Gastroesophageal sphincter (tissue), 3 donors: ENCODE measurements around the gene KRTAP10-12.

Experiments
- CTCF ChIP-seq, 4 experiments: fragments of 200-600 bp in 2 of 4; fragments of 450-650 bp in 2 of 4; sonication (generic) in 1 of 4; IDR thresholded peaks; one replicate each; pipeline ENCODE4 v1.5.1; 2017 to 2019; ENCODE audit warnings: antibody characterized with exemption in 4 of 4, mild to moderate bottlenecking in 2 of 4, moderate library complexity in 2 of 4
- EP300 ChIP-seq: sonication (generic); formaldehyde crosslinking; IDR thresholded peaks from one replicate; pipeline ENCODE4 v1.6.1; 2017; ENCODE audit warnings: antibody characterized with exemption, mild to moderate bottlenecking
- POLR2AphosphoS5 ChIP-seq: sonication (generic); formaldehyde crosslinking; IDR thresholded peaks from one replicate; pipeline ENCODE4 v1.6.1; 2017; ENCODE audit warnings: antibody characterized with exemption

DNA sequence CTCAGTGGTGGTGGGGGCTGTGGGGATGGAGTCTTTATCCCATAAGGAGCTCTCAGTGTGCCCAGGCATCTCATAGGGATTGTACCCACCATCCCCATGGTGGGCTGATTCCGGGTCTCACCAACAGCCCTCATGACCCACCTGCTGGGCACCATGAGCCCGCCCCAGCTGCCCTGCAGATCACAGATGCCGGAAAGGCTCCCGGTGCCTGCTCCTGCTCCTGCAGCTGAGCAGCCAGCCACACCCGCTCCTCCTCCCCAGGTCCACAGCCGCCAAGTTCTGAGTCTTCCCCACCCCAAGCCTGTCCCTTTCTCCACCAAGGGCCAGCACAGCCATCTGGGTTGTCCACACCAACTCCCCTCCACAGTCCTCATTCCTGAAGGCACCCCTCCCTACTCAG, 29.9 kb downstream of the KRTAP10-12 start:
- TF ChIP-seq CTCF (IDR thresholded peaks at IDR 0.05): no peak
- TF ChIP-seq EP300: no peak
- no peak for TF ChIP-seq POLR2AphosphoS5
